PC-3 (cell line): ENCODE data around the gene TESMIN. TPM values are rescaled to one million over a fixed set of nuclear protein-coding genes. Genes with fewer than 3 reads are reported as not detected.

Experiments used
- ATAC-seq: fragments of 200-7000 bp; cut with Tn5 transposase; 2 replicates; pipeline ENCODE4 v1.9.1; 2020; ENCODE audit warnings: mild to moderate bottlenecking, moderate library complexity
- BruUV-seq: library from RNA; stranded (reverse); fragments of 400-500 nt; replicated peaks from 2 replicates; lab custom pipeline; 2021; lab: Mats Ljungman, UMichigan
- CTCF ChIA-PET: fragments of 300-600 bp; sonication (Branson Sonifier 250); formaldehyde crosslinking; loops from one replicate; lab custom pipeline; 2022; ENCODE audit warnings: antibody characterized with exemption; lab: Charles Lee
- POLR2A ChIA-PET: fragments of 300-600 bp; sonication (Branson Sonifier 250); formaldehyde crosslinking; loops from one replicate; lab custom pipeline; 2022; ENCODE audit warnings: antibody characterized with exemption; ENCODE audit not compliant: unreplicated experiment; lab: Charles Lee
- DNase-seq: peaks from one replicate; pipeline ENCODE4 v3.0.0-alpha.2; 2015
- H2AFZ ChIP-seq: fragments of 300-600 bp; sonication (generic); 2 replicates; pipeline ENCODE4 v1.6.0; 2016; ENCODE audit warnings: antibody characterized with exemption, low read length
- H3F3A ChIP-seq: fragments of 300-600 bp; sonication (generic); one replicate; pipeline ENCODE4 v1.6.0; 2017; ENCODE audit warnings: antibody characterized with exemption, low read length, control low read depth, mild to moderate bottlenecking; ENCODE audit not compliant: unreplicated experiment
- H3K27ac ChIP-seq: fragments of 300-600 bp; sonication (generic); 2 replicates; pipeline ENCODE4 v1.5.1; 2016; ENCODE audit warnings: mild to moderate bottlenecking, low read length
- H3K27me3 ChIP-seq: fragments of 300-600 bp; sonication (generic); 2 replicates; pipeline ENCODE4 v1.6.1; 2016; ENCODE audit warnings: low read length, mixed read lengths
- H3K36me3 ChIP-seq: fragments of 300-600 bp; sonication (generic); 2 replicates; pipeline ENCODE4 v1.6.1; 2016; ENCODE audit warnings: low read depth, mixed run types, low read length, mixed read lengths
- H3K4me1 ChIP-seq: fragments of 300-600 bp; sonication (generic); 2 replicates; pipeline ENCODE4 v1.5.1; 2016; ENCODE audit warnings: low read length; ENCODE audit not compliant: insufficient read depth
- H3K4me2 ChIP-seq: fragments of 300-600 bp; sonication (generic); 2 replicates; pipeline ENCODE4 v1.6.0; 2016; ENCODE audit warnings: low read length
- H3K4me3 ChIP-seq: fragments of 300-600 bp; sonication (generic); 2 replicates; pipeline ENCODE4 v1.5.1; 2016; ENCODE audit warnings: mild to moderate bottlenecking, low read length, mixed read lengths
- H3K79me2 ChIP-seq: fragments of 300-600 bp; sonication (generic); 2 replicates; pipeline ENCODE4 v1.6.1; 2017; ENCODE audit warnings: low read length, mixed read lengths
- H3K9ac ChIP-seq: fragments of 300-600 bp; sonication (generic); 2 replicates; pipeline ENCODE4 v1.6.0; 2016; ENCODE audit warnings: mild to moderate bottlenecking, low read length
- H3K9me2 ChIP-seq: fragments of 300-600 bp; sonication (generic); replicated peaks from 2 replicates; pipeline ENCODE4 v1.6.1; 2016; ENCODE audit warnings: mixed run types, low read length, mixed read lengths
- H3K9me3 ChIP-seq: fragments of 300-600 bp; sonication (generic); 2 replicates; pipeline ENCODE4 v1.6.1; 2016; ENCODE audit warnings: low read length, mixed read lengths
- H4K20me1 ChIP-seq: fragments of 300-600 bp; sonication (generic); 2 replicates; pipeline ENCODE4 v1.6.1; 2016; ENCODE audit warnings: low read length, mixed read lengths
- EZH2 ChIP-seq: fragments of 300-600 bp; sonication (generic); IDR thresholded peaks from one replicate; pipeline ENCODE4 v1.6.1; 2017; ENCODE audit warnings: antibody characterized with exemption, mild to moderate bottlenecking, low read length; ENCODE audit not compliant: unreplicated experiment
- EZH2phosphoT487 ChIP-seq: fragments of 300-600 bp; sonication (generic); IDR thresholded peaks from 2 replicates; pipeline ENCODE4 v1.6.1; 2018; ENCODE audit warnings: mild to moderate bottlenecking, antibody characterized with exemption, low read length, borderline replicate concordance
- intact Hi-C: fragments of 100-400 bp; cut with micrococcal nuclease; formaldehyde crosslinking; loops from 2 replicates; pipeline ENCODE4 v1.9.0; 2023
- total RNA-seq: library from RNA; depleted of rRNA; stranded (reverse); fragments of >200 nt; gene quantifications from 2 replicates; pipeline ENCODE4 v1.2.3, GENCODE V29; 2014
- TF ChIP-seq, protein P1 (sequence below): fragments of 300-600 bp; sonication (generic); conservative IDR thresholded peaks from 2 replicates; pipeline ENCODE4 v1.5.1; 2017; ENCODE audit warnings: antibody characterized with exemption, low read depth, mild to moderate bottlenecking, low read length

Gene TESMIN
- total RNA-seq, 1 experiment from 2014 or later, result 25.8 TPM

DNA sequence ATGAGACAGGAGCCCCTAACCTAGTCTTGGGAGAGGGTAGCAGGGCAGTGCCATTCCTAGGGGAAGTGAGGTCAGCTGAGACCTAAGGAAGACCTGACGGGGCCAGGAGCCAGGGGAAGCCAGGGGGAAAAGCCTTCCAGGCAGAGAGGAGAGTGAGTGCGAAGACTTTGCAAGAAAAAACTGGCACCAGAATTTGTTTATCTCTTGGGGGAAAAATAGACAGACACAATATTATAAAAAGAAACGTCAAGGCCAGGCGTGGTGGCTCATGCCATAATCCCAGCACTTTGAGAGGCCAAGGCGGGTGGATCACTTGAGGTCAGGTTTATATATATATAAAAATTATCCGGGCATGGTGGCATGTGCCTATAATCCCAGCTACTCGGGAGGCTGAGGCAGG is 26.9 kb upstream of the TESMIN start:
- no peak overlapping the region for H3K9ac ChIP-seq
- ChIA-PET POLR2A (no interaction called here), CTCF (no interaction called here)
- no peak for TF ChIP-seq EZH2phosphoT487
- TF ChIP-seq EZH2, result no peak
- TF ChIP-seq, protein P1, sequence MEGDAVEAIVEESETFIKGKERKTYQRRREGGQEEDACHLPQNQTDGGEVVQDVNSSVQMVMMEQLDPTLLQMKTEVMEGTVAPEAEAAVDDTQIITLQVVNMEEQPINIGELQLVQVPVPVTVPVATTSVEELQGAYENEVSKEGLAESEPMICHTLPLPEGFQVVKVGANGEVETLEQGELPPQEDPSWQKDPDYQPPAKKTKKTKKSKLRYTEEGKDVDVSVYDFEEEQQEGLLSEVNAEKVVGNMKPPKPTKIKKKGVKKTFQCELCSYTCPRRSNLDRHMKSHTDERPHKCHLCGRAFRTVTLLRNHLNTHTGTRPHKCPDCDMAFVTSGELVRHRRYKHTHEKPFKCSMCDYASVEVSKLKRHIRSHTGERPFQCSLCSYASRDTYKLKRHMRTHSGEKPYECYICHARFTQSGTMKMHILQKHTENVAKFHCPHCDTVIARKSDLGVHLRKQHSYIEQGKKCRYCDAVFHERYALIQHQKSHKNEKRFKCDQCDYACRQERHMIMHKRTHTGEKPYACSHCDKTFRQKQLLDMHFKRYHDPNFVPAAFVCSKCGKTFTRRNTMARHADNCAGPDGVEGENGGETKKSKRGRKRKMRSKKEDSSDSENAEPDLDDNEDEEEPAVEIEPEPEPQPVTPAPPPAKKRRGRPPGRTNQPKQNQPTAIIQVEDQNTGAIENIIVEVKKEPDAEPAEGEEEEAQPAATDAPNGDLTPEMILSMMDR, result no peak
- H3K4me2 ChIP-seq, result no peak overlapping the region
- DNase-seq (no peak), ATAC-seq (no peak)
- no peaks in the 10 kb centered on the region for H3K9me3 ChIP-seq
- H4K20me1 ChIP-seq, result no peaks in the 10 kb centered on the region
- H3K27me3 ChIP-seq, result no peaks in the 10 kb centered on the region
- H3F3A ChIP-seq, result no peaks in the 10 kb centered on the region
- no peaks in the 10 kb centered on the region for H3K9me2 ChIP-seq
- H3K79me2 ChIP-seq, result no peaks in the 10 kb centered on the region
- no peak overlapping the region for H3K4me3 ChIP-seq
- no peak overlapping the region for H2AFZ ChIP-seq
- H3K36me3 ChIP-seq, result peaks cover 27% of the 10 kb centered on the region
- BruUV-seq, result no TSS peak
- H3K27ac ChIP-seq, result no peak overlapping the region
- intact Hi-C loops, result no loop called here
- no peaks in the 10 kb centered on the region for H3K4me1 ChIP-seq

DNA sequence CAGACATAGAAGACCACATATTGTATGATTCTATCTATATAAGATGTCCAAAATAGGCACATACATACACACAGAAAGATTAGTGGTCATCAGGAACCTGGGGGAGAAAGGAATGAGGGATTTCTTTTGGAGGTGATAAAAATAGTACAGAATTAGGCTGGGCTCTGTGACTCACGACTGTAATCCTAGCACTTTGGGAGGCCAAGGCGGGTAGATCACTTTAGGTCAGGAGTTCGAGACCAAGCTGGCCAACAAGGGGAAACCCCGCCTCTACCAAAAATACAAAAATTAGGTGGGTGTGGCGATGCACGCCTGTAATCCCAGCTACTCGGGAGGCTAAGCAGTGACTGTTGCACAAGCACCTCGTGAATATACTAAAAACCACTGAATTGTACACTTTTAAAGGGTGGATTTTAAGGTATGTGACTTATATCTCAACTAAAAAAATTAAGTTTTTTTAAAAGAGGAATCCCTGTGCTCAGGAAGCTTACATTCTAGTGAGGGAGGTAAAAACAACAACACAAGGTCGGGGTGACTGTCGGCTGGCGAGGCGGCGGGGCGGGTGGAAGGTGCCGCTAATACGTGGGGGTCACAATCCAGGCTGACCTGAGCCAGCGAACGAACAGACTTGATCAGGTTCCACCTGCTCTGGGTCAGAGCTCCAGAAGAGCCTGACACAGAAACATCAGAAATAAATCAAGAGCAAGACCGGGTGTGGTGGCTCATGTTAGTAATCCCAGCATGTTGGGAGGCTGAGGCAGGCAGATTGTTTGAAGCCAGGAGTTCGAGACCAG is 25.3 kb upstream of the TESMIN start:
- no peaks in the 10 kb centered on the region for H3K79me2 ChIP-seq
- no peak overlapping the region for H3K9ac ChIP-seq
- no peaks in the 10 kb centered on the region for H3K9me2 ChIP-seq
- ChIA-PET CTCF (no interaction called here), POLR2A (no interaction called here)
- no TSS peak for BruUV-seq
- no peaks in the 10 kb centered on the region for H4K20me1 ChIP-seq
- H3K4me3 ChIP-seq, result no peak overlapping the region
- no peak overlapping the region for H3K27ac ChIP-seq
- ATAC-seq, result no peak
- no peaks in the 10 kb centered on the region for H3F3A ChIP-seq
- TF ChIP-seq, protein P1, result no peak
- TF ChIP-seq EZH2phosphoT487 (no peak), EZH2 (no peak)
- H3K9me3 ChIP-seq, result no peaks in the 10 kb centered on the region
- peaks cover 38% of the 10 kb centered on the region for H3K36me3 ChIP-seq
- H3K4me2 ChIP-seq, result no peak overlapping the region
- no peak for DNase-seq
- H3K27me3 ChIP-seq, result no peaks in the 10 kb centered on the region
- H3K4me1 ChIP-seq, result no peaks in the 10 kb centered on the region
- H2AFZ ChIP-seq, result no peak overlapping the region
- intact Hi-C loops, result no loop called here

DNA sequence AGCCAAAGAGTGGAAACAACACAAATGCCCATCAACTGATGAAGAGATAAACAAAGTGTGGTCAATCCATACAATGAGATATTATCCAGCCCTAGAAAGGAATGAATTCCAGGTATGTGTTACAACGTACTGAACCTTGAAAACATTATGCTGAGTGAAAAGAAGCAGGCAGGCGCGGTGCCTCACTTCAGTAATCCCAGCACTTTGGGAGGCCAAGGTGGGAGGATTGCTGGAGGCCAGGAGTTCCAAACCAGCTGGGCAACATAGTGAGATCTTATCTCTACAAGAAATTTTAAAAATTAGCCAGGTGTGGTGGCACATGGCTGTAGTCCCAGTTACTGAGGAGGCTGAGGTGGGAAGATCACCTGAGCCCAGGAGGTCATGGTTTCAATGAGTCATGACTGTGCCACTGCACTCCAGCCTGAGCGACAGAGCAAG is 24.6 kb upstream of the TESMIN start:
- DNase-seq, result peak; percentile 25
- no peak overlapping the region for H3K4me2 ChIP-seq
- TF ChIP-seq, protein P1, result no peak
- no peak for TF ChIP-seq EZH2
- TF ChIP-seq EZH2phosphoT487, result no peak
- H3K36me3 ChIP-seq, result peaks cover 43% of the 10 kb centered on the region
- no TSS peak for BruUV-seq
- H4K20me1 ChIP-seq, result no peaks in the 10 kb centered on the region
- H3K4me3 ChIP-seq, result no peak overlapping the region
- no peaks in the 10 kb centered on the region for H3K9me3 ChIP-seq
- no peaks in the 10 kb centered on the region for H3F3A ChIP-seq
- ATAC-seq, result no peak
- no peak overlapping the region for H3K27ac ChIP-seq
- H2AFZ ChIP-seq, result no peak overlapping the region
- intact Hi-C loops, result no loop called here
- no peaks in the 10 kb centered on the region for H3K9me2 ChIP-seq
- no peaks in the 10 kb centered on the region for H3K4me1 ChIP-seq
- ChIA-PET CTCF (no interaction called here), POLR2A (no interaction called here)
- H3K9ac ChIP-seq, result no peak overlapping the region
- H3K79me2 ChIP-seq, result no peaks in the 10 kb centered on the region
- H3K27me3 ChIP-seq, result no peaks in the 10 kb centered on the region
